ENCODE data around the gene DIPK1C. TPM values are rescaled to one million over a fixed set of nuclear protein-coding genes. Genes with fewer than 3 reads are reported as not detected.

The DIPK1C gene
- total and polyA plus RNA-seq, 2 of the 4 experiments (the other 2 are of a cell fraction) = not detected

DNA sequence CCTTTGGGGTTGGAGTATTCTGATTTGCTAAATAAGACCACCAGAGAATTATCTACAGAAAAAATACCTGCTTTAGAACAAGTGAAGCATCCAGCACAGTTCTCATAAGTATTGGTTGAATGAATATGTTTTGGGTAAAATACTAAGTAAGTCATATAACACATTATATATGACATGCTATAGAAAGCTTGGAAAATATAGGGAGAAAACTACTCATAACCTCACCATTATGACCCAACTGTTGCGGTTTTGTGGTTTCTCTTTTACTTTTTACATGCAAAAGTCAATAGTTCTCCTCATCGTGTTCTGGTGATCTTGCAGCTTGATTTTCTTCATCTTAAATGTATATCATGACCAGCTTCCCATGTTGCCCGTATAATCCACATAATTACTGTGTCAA lies 66.2 kb downstream of the DIPK1C start:
- DNase-seq = no peak
- Histone ChIP-seq H2AK9ac (replicated peaks; ENCODE audit: low read depth, low read length, poor library complexity) (no peak overlapping the region), H4K8ac (ENCODE audit: low read depth in 2 of 2, low read length in 2 of 2) (no peak overlapping the region), H2BK5ac (ENCODE audit: low read depth, low read length, poor library complexity, severe bottlenecking) (no peak overlapping the region), H4K91ac (ENCODE audit: insufficient read depth, low read depth, low read length) (no peak overlapping the region), H2AK5ac (ENCODE audit: low read depth, low read length) (no peak overlapping the region), H3K36me3 (ENCODE audit: control insufficient read depth, insufficient read depth, low read length) (no peaks in the 10 kb centered on the region), H2BK20ac (ENCODE audit: low read depth, low read length) (no peak overlapping the region), H2BK15ac (ENCODE audit: low read depth, low read length) (no peak overlapping the region), H3K4me2 (ENCODE audit: low read depth, low read length) (no peak overlapping the region), H3K14ac (replicated peaks; ENCODE audit: low read depth, low read length) (no peak overlapping the region), H3K9ac (ENCODE audit: low read depth, low read length) (no peak overlapping the region), H4K20me1 (ENCODE audit: insufficient read depth, low read length) (no peaks in the 10 kb centered on the region), H3K4me1 (ENCODE audit: control insufficient read depth, insufficient read depth, low read length) (no peaks in the 10 kb centered on the region), H4K5ac (ENCODE audit: low read depth, low read length) (no peak overlapping the region), H3K23ac (ENCODE audit: low read depth, low read length) (no peak overlapping the region), H3K18ac (ENCODE audit: low read depth, low read length) (no peak overlapping the region), H3K4ac (ENCODE audit: low read depth, low read length) (no peak overlapping the region), H3K9me3 (ENCODE audit: control insufficient read depth, insufficient read depth, low read length) (no peaks in the 10 kb centered on the region), H3K27me3 (ENCODE audit: control insufficient read depth, insufficient read depth, low read length) (peaks cover 18% of the 10 kb centered on the region), H3K56ac (ENCODE audit: extremely low read depth, insufficient read depth, low read length) (no peak overlapping the region), H2BK120ac (ENCODE audit: low read depth, low read length) (no peak overlapping the region), H3K27ac (ENCODE audit: insufficient read depth, low read length) (no peak overlapping the region), H2AFZ (replicated peaks; ENCODE audit: low read length, poor library complexity) (no peak overlapping the region), H3K9me1 (ENCODE audit: insufficient read depth, low read length) (no peaks in the 10 kb centered on the region), H3K4me3 (ENCODE audit: insufficient read depth, low read depth, low read length) (no peak overlapping the region), H3K79me1 (ENCODE audit: low read depth in 1 of 2, low read length in 2 of 2) (no peaks in the 10 kb centered on the region)
- TF ChIP-seq FOS (IDR thresholded peaks at IDR 0.05; ENCODE audit: low read depth, low read length) (no peak), BHLHE40 (IDR thresholded peaks at IDR 0.05; ENCODE audit: low read depth, low read length) (no peak), NFE2L2 (IDR thresholded peaks at IDR 0.05; ENCODE audit: low read depth, low read length) (no peak), RFX5 (IDR thresholded peaks at IDR 0.05; ENCODE audit: low read depth, low read length) (no peak), RCOR1 (IDR thresholded peaks at IDR 0.05; ENCODE audit: insufficient replicate concordance, low read length) (no peak), MAZ (IDR thresholded peaks at IDR 0.05; ENCODE audit: borderline replicate concordance, low read depth, low read length) (no peak), POLR2A (IDR thresholded peaks at IDR 0.05; ENCODE audit: low read depth, low read length) (no peak), MAFK (IDR thresholded peaks at IDR 0.05; ENCODE audit: low read depth, low read length) (no peak), RAD21 (IDR thresholded peaks at IDR 0.05; ENCODE audit: low read length) (no peak), CHD1 (IDR thresholded peaks at IDR 0.05; ENCODE audit: low read depth, low read length) (no peak), SMC3 (IDR thresholded peaks at IDR 0.05; ENCODE audit: low read depth, low read length) (no peak), CEBPB (IDR thresholded peaks at IDR 0.05; ENCODE audit: low read depth, low read length) (no peak)
- TF ChIP-seq, protein P1, sequence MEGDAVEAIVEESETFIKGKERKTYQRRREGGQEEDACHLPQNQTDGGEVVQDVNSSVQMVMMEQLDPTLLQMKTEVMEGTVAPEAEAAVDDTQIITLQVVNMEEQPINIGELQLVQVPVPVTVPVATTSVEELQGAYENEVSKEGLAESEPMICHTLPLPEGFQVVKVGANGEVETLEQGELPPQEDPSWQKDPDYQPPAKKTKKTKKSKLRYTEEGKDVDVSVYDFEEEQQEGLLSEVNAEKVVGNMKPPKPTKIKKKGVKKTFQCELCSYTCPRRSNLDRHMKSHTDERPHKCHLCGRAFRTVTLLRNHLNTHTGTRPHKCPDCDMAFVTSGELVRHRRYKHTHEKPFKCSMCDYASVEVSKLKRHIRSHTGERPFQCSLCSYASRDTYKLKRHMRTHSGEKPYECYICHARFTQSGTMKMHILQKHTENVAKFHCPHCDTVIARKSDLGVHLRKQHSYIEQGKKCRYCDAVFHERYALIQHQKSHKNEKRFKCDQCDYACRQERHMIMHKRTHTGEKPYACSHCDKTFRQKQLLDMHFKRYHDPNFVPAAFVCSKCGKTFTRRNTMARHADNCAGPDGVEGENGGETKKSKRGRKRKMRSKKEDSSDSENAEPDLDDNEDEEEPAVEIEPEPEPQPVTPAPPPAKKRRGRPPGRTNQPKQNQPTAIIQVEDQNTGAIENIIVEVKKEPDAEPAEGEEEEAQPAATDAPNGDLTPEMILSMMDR (conservative IDR thresholded peaks at IDR 0.05; ENCODE audit: low read depth, low read length) = no peak
- TF ChIP-seq, protein P2, sequence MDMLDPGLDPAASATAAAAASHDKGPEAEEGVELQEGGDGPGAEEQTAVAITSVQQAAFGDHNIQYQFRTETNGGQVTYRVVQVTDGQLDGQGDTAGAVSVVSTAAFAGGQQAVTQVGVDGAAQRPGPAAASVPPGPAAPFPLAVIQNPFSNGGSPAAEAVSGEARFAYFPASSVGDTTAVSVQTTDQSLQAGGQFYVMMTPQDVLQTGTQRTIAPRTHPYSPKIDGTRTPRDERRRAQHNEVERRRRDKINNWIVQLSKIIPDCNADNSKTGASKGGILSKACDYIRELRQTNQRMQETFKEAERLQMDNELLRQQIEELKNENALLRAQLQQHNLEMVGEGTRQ (IDR thresholded peaks at IDR 0.05; ENCODE audit: low read depth, low read length) = no peak
- TF ChIP-seq, protein P3, sequence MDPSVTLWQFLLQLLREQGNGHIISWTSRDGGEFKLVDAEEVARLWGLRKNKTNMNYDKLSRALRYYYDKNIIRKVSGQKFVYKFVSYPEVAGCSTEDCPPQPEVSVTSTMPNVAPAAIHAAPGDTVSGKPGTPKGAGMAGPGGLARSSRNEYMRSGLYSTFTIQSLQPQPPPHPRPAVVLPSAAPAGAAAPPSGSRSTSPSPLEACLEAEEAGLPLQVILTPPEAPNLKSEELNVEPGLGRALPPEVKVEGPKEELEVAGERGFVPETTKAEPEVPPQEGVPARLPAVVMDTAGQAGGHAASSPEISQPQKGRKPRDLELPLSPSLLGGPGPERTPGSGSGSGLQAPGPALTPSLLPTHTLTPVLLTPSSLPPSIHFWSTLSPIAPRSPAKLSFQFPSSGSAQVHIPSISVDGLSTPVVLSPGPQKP (IDR thresholded peaks at IDR 0.05; ENCODE audit: borderline replicate concordance, low read depth, low read length) = no peak
- no CpG with 5 or more reads among the region's 3 CpGs for WGBS, 2 experiments (ENCODE audit: extremely low coverage in 2 of 2, insufficient read length in 1 of 2)
- no peak for ATAC-seq (ENCODE audit: low read depth)
- dilution Hi-C loops (cut with HindIII; ENCODE audit: low sequenced_read_pairs, unreplicated experiment) = no loop called here
- in situ Hi-C loops (cut with MboI; ENCODE audit: low sequenced_read_pairs) = no loop called here
- no TSS peak for BruUV-seq (replicated peaks)
- CTCF ChIA-PET = no interaction called here
- POLR2A ChIA-PET (ENCODE audit: unreplicated experiment) = no interaction called here
- intact Hi-C loops (cut with micrococcal nuclease) = no loop called here

Measured in IMR-90 (cell line).